NCI-H748 (cell line): ENCODE measurements around the gene PPP2R5E.

Experiments used
- DNase-seq: peaks from one replicate; lab custom pipeline; 2025; ENCODE audit not compliant: unreplicated experiment; lab: John Stamatoyannopoulos, UW

PPP2R5E gene

DNA sequence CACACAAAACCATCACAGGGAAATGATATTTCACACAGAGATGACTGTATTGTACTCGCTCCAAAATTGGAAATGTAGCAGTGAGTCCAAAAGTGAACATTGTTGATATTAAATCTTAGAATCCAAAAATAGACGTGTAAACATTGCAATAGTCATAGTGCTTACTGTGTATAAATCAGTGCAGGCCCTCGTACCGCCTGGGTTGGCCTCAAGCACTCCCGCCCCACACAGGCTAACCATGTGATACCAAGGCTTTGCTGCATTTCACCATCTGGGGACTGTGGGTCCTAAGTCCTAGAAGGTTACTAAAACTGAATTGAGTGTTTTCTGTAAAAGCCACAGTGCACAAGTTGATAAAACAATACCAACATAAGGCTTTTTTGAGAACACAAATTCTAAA lies 107.3 kb downstream of the PPP2R5E start:
- DNase-seq, result no peak

DNA sequence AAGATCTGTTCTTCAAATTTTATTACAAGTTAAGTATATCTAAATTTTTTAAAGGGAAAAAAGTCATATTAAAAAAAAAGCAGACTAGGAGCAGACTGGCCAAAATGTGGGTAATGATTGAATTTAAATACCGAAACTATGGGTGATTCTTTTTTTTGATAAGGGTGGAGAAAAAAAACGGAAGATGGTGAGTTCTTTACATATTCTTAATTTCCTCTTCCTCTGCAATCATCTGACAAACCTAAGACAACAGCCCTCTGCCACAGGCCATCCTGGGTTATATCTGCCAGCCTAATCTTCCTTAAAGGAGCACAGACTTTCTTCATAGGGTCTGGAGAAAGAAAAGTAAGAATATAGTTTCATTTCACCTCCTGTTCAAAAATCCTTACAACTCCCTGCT lies 108.0 kb downstream of the PPP2R5E start:
- no peak for DNase-seq

- DNase-seq, result no peak
Measured at GRCh38 chr14:63432888-63433552, 110.2 kb downstream of the PPP2R5E start.

DNA sequence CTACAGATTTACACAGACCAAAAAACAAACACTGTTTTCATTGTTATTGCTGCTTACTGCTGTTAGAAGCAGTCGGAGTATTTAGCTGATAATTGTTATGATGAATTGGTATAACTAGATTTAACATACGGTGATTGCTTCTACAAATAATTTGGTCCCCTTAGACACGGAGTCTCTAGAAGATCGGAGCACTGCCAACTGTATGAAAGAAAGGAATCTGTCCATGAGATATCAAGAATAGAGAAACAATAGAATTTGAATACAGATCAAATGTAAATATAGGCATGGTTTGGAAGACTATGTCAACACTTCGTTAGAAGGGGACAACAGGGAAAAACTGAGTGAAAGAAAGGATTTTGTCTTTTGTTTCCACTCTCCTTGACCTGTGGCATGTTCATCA lies 110.9 kb downstream of the PPP2R5E start:
- DNase-seq, result peak; percentile 63

DNA sequence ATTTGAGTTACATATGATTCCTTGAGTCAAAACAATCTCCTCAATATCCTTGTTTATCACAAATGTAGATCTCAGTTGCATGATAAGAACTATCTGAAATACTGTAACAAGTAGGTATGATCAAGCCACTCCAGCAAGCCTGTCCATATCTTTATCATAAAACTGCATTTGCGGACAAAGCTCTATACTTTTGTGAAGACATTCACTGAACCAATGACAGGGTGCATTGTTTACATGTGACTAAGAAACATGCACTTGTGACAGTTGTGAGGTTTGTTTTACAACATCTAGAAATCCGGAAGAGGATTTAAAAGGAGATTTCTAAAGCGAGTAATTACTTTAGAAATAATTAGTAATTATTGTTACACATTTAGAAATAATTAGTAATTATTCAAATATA lies 111.7 kb downstream of the PPP2R5E start:
- DNase-seq, result no peak

- DNase-seq, result no peak
Measured at GRCh38 chr14:63428486-63428885, 114.7 kb downstream of the PPP2R5E start.

DNA sequence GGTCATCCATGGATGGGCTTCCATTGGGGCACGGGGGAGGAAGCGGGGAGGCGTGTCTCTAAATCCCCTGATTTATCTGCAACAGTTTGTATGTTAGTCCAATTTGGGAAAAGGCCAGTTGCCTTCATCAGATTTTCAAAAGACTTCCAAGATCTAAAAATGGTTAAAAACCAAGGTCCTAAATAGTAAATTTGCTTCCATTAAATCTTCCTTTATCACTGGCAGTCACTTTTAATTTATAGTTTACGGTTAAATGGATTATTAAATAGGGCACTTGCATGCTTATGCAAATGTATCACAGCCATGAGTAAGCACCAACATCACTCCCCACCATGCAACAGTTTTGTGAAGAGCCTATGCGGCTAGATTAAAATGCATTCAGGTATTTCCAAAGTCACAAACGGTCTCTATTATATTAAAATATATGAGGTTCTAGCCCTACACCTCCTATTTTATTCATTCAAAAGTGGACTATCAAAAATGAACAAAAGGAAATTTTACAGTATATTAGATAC lies 116.3 kb downstream of the PPP2R5E start:
- no peak for DNase-seq

DNA sequence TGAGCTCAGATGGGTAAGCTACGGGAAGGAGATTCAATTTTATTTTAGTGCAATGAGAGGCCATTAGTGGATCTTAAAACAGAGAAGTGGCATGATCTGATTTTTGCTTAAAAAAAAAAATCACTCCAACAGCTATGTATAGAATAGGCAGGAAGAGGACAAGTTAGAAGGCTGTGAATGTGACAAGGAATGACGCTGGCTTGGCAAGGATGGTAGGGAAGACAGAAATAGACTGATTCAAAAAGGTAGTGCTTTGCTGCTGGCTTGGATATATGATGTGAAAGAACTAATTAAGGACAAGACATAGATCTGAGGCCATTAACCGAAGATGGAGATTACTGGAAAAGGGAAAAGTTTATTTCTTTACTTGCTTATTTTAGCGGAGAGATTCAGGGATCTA lies 119.3 kb downstream of the PPP2R5E start:
- no peak for DNase-seq

GRCh38 chr14:63423381-63423780 lies 119.8 kb downstream of the PPP2R5E start:
- no peak for DNase-seq

DNA sequence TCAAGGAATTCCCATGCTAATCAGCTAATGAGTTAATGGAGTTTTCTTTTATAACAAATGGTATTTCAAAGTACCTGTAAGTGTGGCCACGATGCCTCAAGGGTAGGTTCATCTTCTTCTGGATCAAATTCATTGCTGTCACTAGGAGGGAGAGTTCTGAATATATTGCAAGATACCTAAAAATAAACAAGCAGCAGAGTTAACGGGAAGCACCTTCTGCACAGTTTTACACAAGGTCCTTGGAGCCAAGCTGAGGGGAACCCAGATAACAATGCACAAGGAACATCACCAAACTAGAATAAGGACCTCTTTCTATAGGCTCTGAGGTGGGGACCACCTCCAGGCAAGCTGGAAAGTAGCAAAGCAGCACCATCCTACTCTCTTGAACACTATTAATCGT lies 121.3 kb downstream of the PPP2R5E start:
- DNase-seq, result no peak

DNA sequence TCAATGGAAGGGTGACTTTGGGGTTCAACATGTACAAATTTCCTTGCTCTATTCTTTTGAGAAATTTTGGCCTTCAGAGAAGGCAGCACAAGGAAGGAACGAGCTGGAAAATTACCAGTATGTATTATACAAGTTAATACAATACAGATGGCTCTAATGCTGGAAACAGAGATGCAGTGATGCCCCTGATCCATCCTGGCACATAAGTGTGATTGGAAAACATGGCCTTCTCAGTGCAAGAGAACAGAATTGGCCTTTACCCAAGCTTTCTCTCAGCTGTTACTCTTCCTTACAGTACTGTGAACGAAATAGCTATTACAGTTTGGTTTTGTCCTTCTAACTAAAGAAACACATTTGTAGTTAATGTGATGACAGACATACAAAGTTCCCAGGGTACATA lies 122.0 kb downstream of the PPP2R5E start:
- DNase-seq, result no peak

DNA sequence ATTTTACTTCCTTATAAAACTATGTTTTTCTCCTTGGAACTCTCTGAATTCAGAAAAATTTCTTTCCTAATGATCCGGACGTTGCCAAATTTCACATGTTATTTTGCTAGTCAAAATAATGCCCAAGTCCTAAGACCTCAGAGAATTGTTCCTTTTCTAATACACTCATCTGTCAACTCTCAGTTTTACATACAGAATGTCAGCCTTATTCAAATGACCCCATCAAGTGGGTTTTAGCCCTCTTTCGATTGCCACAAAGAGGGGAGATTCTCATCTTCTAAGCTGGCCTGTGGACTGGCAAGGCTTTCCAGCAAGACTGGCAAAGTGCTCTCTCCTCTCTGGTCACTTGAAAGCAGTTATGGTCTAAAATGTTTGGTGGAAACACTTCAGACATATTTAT lies 125.2 kb downstream of the PPP2R5E start:
- DNase-seq, result no peak

DNA sequence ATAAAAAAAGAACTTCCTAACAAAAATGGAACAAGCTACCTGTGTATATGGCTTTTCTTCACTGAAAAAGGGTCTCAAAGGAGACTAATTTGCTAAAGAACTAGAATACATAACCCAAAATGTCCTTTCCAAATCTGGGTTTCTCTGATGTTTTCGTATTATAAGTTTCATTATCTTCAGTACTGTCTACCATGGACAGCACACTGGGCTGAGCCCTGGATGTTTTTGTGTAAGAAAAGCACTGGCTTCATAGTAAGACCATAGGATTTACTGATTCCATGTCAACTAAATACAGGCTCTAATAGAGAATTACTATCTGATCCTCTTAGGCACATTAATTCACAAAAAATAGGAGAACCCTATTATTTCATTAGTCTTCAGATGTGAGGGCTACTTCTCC lies 130.2 kb downstream of the PPP2R5E start:
- DNase-seq, result no peak

GRCh38 chr14:63406333-63406732 lies 136.8 kb downstream of the PPP2R5E start:
- DNase-seq, result no peak

DNA sequence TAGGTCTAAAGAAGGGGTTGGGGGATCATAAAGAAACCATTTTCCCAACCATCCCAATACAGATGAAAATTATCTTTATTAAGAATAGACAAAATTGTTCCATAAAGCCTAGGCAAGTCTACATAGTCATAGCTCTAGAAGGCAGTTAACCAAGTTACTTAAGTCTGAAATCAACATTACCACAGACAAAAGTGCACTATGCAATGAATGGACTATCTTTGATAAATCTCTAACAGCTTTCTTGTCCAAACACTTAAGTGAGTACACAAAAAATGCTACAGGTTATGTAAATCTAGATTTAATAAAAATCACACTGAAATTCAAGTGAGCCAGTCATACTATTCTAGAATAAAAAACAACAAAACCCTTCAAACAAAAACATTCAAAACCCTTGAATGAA lies 137.5 kb downstream of the PPP2R5E start:
- no peak for DNase-seq

GRCh38 chr14:63404906-63405305 lies 138.3 kb downstream of the PPP2R5E start:
- DNase-seq, result no peak

GRCh38 chr14:63401646-63402045 lies 141.5 kb downstream of the PPP2R5E start:
- no peak for DNase-seq

- no peak for DNase-seq
Measured at GRCh38 chr14:63398952-63399351, 144.2 kb downstream of the PPP2R5E start.

- no peak for DNase-seq
Measured at GRCh38 chr14:63394841-63395240, 148.3 kb downstream of the PPP2R5E start.

DNA sequence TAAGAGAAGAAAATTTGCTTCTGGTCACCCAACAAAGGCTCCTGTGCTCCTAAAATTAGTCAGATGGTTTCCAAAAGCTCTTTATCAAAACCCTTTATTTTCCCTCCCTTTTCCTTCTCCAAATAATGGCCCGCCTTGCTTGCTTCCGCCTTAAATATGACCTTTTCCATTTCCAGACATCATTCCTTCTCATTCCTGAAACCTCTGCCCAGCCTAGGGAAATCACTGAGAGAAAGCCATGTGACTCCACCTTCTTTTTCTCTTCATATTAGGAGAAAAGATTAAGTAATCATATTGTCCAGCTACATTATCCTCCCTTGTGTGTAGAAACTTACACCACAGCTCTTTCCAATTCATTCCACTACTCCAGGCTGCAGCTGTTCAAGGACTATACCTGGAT lies 148.7 kb downstream of the PPP2R5E start:
- no peak for DNase-seq

DNA sequence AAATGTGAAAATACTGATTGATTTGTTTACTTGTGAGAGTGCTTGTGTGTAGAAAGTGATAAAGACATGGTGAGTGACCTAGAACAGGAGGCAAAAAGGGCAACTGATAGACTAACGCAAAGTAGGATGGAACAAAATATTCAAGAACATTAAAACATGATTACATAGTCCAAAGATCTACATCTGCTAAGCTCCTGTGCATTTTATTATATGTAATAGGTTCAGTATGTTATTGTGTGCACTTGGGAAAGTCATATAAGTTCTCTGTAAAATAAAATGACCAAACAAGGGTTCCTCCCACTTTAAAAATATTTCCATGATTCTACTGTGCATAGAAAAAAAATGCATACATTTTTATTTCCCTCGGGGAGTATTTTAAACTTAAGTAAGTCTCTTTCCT lies 150.2 kb downstream of the PPP2R5E start:
- no peak for DNase-seq

- DNase-seq, result no peak
Measured at GRCh38 chr14:63392236-63392635, 150.9 kb downstream of the PPP2R5E start.

GRCh38 chr14:63388766-63389431 lies 154.3 kb downstream of the PPP2R5E start:
- peak; percentile 49 for DNase-seq
